Measurements from ENCODE around the gene PLAAT5.
A peak's percentile ranks its signal among the peaks of the same experiment; 100 is the strongest.
"Not testable (repeated sequence)": the region's sequence is repeated elsewhere in the genome, so short reads cannot be mapped to it uniquely, and the experiment has no call there.

The PLAAT5 gene

DNA sequence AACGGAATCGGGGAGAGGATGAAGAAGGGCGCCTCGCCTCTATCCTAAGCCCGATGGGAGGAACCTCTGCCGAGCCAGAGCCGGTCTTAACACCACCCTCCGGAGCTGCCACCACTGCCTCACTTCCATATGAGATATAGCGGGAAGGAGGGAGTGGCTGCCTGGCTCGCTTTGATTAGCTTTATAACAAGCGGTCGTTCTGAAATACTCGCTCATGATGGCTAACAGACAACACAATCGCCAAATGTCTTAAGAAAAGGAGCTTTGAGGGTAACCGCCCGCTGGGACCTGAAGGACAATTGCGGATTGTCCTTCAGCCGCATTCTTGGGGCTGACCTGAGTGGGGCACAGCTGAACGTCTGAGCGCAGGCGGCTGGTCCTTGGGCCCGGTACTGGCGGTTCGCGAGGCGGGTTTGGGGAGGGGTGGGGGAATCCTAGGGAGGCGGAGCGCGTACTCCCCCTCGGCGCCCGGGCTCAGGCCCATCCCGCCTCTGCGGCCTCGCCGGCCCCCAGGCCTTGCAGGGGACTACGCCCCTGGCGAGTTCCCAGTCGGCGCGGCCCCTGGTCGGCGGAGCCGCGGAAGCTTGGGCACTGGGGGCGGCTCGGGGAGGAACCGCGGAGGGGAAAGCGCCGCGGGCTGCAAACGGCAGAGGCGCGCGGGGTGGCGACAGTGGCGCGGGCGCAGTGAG is at the start of gene PLAAT5:
Gene PLAAT5 (minus strand): TSS at position 617 of the 689 bp plus-strand sequence. CDS start 133 bp downstream, at position 484.
- no peak for DNase-seq (ENCODE audit: low read depth)

- peak; percentile 50 for DNase-seq (ENCODE audit: low read depth)
Observed at GRCh38 chr11:63537293-63538101, 46.5 kb upstream of the PLAAT5 start.

DNA sequence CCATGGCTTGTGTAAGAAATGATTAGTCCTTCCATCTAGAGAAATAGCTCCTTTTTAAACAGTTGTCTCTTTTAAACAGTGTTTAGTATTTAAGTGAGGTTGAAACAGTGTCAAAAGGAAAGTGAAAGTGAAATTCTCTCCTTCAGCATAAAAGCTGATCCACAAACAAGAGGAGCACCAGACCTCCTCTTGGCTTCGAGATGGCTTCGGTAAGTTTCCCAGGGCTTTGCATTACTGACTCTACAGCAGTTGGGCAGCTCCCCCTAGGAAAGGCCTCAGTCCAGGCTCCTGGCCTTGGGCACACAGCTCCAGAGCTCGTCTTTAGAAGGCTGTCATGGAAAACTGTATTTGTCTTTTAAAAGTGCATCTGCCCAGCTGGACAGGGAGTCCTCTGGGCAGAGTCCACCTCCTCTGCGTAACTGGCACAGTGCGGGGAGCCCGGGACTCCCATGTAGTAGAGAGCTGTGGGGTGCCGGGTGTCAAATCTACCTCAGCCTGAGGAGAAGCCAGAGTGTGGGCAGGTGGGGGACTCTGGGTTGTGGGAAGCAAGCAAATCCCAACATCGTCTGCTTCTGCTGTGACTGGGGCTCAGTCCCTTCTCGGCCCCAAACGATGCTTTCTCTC is 45.8 kb upstream of the PLAAT5 start, which contains the start of gene PLAAT4:
Gene PLAAT4 (plus strand): TSS at position 140 of the 624 bp plus-strand sequence. CDS start 61 bp downstream, at position 201.
- DNase-seq (ENCODE audit: low read depth): peak; percentile 54

- no peak for DNase-seq (ENCODE audit: low read depth)
Observed at GRCh38 chr11:63535734-63536133, 44.8 kb upstream of the PLAAT5 start.

DNA sequence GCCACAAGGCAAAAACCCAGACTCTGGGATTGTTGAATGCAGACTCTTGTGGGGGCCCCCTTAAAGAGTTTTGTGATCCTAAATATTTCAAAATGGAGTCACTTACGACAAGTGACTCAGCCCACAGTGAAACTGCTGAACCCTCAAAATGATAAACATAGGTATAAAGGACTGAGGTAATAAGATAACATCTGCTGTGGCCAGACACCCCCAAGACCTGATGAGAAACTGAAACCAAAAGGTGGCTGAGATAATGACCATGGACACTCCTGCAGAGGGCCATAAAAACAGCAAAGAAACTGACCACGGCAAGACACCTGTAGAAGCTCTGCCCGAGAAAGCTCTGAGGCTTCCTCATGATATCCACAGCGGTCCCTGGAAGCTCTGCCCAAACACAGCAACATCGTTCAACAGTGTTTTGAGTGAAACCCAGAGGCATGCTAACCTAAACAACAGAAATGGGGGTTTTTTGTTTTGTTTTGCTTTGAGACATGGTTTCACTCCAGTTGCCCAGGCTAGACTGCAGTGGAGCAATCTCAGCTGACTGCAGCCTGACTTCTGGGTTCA is 44.0 kb upstream of the PLAAT5 start:
- no peak for DNase-seq (ENCODE audit: low read depth)

DNA sequence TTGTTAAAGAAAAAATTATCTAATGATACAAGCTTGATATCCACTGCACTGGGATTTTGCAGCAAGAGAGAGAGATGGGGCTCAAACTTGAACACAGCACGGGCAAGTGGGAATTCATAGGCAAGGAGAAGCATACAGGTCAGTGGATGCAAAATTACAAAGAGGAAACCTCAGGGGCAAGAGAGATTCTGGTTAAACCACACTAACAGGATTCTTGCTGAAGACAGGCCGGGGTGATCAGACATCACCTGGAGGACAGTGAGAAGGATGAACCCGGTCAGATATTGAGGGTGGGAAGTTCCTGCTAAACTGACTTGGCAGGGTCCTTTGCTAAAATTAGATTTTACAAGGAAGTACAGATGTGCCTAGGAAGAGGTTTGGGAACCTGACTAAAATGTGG is 43.1 kb upstream of the PLAAT5 start:
- DNase-seq (ENCODE audit: low read depth): no peak

- no peak for DNase-seq (ENCODE audit: low read depth)
Observed at GRCh38 chr11:63532799-63533475, 42.0 kb upstream of the PLAAT5 start.

- DNase-seq (ENCODE audit: low read depth): no peak
Observed at GRCh38 chr11:63532117-63532516, 41.1 kb upstream of the PLAAT5 start.

DNA sequence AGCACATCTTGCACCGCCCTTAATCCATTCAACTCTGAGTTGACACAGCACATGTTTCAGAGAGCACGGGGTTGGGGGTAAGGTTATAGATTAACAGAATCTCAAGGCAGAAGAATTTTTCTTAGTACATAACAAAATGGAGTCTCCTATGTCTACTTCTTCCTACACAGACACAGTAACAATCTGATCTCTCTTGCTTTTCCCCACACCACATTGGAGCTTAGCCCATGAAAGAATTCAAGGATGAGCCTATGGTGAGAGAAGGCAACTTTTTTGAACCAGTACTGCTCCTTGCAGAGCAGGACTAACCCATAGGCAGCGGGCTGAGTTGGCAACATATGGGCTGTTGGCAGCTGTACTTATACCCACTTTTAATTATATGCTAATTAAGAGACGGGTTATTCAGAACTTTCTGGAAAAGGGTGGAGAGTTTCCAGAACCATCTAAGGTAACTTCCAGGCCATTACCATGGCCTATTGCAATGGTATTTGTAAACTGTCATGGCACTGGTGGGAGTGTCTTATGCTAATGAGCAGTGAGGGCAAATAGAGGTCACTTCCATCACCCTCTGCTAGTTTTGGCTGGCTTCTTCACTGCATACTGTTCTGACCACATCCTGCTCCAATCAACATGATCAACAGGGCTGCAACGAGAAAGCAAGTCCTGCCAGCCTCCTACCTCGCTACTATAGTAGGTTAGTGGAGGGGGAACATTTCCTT is 40.3 kb upstream of the PLAAT5 start:
- peak; percentile 84 for DNase-seq (ENCODE audit: low read depth)

- no peak for DNase-seq (ENCODE audit: low read depth)
Observed at GRCh38 chr11:63530021-63530420, 39.1 kb upstream of the PLAAT5 start.

- DNase-seq (ENCODE audit: low read depth): not testable (repeated sequence)
Observed at GRCh38 chr11:63529373-63529772, 38.4 kb upstream of the PLAAT5 start.

DNA sequence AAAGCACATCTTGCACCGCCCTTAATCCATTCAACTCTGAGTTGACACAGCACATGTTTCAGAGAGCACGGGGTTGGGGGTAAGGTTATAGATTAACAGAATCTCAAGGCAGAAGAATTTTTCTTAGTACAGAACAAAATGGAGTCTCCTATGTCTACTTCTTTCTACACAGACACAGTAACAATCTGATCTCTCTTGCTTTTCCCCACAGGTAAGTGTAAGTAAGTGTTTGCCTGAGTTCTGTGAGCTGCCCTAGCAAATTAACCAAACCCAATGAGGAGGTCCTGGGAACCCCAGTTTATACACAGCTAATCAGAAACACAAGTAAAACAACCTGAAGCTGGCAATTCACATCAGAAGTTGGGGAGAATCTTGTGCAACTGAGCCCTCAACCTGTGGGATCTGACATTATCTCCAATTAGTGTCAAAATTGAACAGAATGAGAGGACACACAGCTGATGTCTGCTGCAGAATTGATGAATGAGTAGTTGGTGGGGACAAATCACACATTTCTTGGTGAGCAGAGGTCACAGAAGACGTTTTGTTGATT is 37.8 kb upstream of the PLAAT5 start:
- not testable (repeated sequence) for DNase-seq (ENCODE audit: low read depth)

DNA sequence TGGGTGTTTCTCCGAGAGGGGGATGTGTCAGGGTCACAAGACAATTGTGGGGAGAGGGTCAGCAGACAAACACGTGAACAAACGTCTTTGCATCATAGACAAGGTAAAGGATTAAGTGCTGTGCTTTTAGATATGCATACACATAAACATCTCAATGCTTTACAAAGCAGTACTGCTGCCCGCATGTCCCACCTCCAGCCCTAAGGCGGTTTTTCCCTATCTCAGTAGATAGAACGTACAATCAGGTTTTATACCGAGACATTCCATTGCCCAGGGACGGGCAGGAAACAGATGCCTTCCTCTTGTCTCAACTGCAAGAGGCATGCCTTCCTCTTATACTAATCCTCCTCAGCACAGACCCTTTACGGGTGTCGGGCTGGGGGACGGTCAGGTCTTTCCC is 37.2 kb upstream of the PLAAT5 start:
- not testable (repeated sequence) for DNase-seq (ENCODE audit: low read depth)

- DNase-seq (ENCODE audit: low read depth): no peak
Observed at GRCh38 chr11:63527667-63528066, 36.7 kb upstream of the PLAAT5 start.

DNA sequence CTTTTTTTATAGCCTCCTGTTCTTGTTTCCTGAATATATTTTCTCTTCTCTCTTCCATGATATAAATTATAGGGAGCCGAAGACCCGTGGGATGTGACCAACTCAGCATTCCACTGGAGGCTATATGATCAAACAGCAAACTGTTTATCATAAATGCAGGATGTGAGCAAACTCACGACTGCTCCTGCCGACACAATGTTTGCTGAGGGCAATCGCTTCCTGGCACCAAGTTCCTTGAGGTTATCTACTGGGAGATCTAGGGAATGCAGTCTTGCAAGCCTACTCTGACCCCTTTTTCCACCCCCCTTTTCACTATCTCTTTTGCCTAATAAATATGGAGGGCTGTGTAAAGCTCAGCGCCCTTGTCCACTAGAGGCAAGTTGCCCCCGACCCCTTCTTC is 32.2 kb upstream of the PLAAT5 start:
- no peak for DNase-seq (ENCODE audit: low read depth)

DNA sequence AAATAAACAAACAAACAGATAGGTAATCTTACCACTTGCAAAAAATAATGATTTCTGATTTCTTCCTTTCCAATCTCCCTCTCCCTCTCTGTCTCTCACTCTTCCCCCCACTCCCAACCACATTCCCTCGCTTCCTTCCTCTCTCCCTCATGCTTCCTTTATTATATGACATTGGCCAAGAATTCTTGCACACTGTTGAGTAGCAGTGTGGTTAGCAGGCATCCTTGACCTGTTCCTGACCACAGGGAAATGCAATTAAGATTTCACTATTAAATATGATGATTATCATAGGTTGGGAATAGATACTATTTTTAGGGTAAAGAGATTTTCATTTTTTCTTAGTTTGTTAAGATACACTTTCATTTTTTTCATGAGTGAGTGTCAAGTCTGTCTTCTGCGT is 30.9 kb upstream of the PLAAT5 start:
- no peak for DNase-seq (ENCODE audit: low read depth)

GRCh38 chr11:63520606-63521170 is 29.7 kb upstream of the PLAAT5 start:
- DNase-seq (ENCODE audit: low read depth): peak; percentile 13

DNA sequence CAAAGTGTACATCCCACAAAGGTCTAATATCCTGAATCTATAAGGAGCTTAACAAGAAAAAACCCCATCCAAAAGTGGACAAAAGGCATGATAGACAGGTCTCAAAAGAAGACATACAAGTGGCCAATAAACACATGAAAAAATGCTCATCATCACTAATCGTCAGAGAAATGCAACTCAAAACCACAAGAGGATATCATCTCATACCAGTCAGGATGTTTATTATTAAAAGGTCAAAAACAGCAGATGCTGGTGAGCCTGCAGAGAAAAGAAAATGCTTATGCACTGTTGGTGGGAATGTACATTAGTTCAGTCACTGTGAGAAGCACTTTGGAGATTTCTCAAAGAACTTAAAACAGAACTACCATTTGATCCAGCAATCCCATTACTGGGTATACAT is 27.6 kb upstream of the PLAAT5 start:
- peak; percentile 68 for DNase-seq (ENCODE audit: low read depth)

GRCh38 chr11:63517156-63517555 is 26.2 kb upstream of the PLAAT5 start:
- no peak for DNase-seq (ENCODE audit: low read depth)

- no peak for DNase-seq (ENCODE audit: low read depth)
Observed at GRCh38 chr11:63516109-63516508, 25.1 kb upstream of the PLAAT5 start.

- no peak for DNase-seq (ENCODE audit: low read depth)
Observed at GRCh38 chr11:63512816-63513215, 21.8 kb upstream of the PLAAT5 start.
